Mammary epithelial cell (primary cell): ENCODE data around the gene ZZZ3.

Experiments used
- CTCF ChIP-seq, 2 donors: IDR thresholded peaks in 1 of 2; conservative IDR thresholded peaks in 1 of 2; 2 replicates each; pipeline ENCODE4 v1.5.1; 2011 to 2012; ENCODE audit warnings: inconsistent platforms in 2 of 2, low read length in 2 of 2, mild to moderate bottlenecking in 2 of 2, control low read depth in 1 of 2, low read depth in 1 of 2; ENCODE audit not compliant: insufficient read depth in 1 of 2; ENCODE audit errors: extremely low read depth in 1 of 2
- EZH2 ChIP-seq: IDR thresholded peaks from 2 replicates; pipeline ENCODE4 v1.6.1; 2012; ENCODE audit warnings: low read length, inconsistent platforms, borderline replicate concordance

GRCh38 chr1:77704736-77705135 is 22.3 kb upstream of the ZZZ3 start:
- TF ChIP-seq CTCF (conservative IDR thresholded peaks at IDR 0.05 in 1 of 2, IDR thresholded peaks at IDR 0.05 in 1 of 2; ENCODE audit: extremely low read depth in 1 of 2, insufficient read depth in 1 of 2, low read depth in 1 of 2, low read length in 2 of 2) (no peak), EZH2 (no peak)
